Fibroblast of mammary gland (primary cell): ENCODE measurements around the gene MTUS2.

Source experiments
- DNase-seq: peaks from one replicate; pipeline ENCODE4 v3.0.0-alpha.2; 2010; ENCODE audit warnings: low read depth
- H3K4me3 ChIP-seq: 2 replicates; pipeline ENCODE4 v1.5.1; 2011; ENCODE audit warnings: low read depth, mild to moderate bottlenecking, low read length, moderate library complexity; ENCODE audit not compliant: control insufficient read depth
- TF ChIP-seq, protein P1 (sequence below): conservative IDR thresholded peaks from 2 replicates; pipeline ENCODE4 v1.5.1; 2011; ENCODE audit warnings: low read depth, low read length, inconsistent platforms; ENCODE audit not compliant: control insufficient read depth, insufficient read depth

MTUS2 gene

DNA sequence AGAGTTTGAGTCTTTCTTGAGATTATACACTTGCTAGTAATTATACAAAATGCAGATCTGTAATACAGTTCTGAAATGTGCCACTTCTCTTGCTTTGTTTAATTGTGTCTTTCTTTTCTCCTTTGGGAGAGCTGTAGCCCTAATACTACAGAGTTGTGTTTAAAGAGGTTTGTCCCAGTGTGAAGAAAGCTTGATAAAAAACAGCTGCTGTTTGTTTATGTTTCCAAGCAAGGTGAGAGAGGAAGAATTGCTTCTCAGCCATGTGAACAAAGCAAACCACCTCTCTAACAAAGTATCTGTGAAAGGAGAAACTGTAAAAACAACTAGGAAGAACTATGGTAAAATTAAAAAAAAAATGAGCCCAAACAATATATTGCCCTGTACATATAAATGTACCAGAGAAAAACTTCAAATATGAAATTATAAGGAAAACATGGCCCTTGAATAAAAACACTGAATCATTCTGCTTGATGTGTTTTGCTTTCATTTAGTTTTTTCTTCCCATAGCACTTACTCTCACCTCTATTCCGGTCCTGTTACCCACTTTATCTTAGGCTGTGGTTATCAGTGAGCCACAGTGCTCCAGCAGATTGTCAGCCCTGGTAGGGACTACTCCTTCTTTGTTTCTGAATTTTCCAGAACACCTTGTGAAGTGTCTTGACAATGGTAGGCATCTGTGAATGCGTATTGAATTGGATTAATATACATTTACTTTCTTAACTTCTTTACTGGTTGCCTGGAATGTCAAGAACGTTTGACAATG, 257.1 kb downstream of the MTUS2 start:
- TF ChIP-seq, protein P1, sequence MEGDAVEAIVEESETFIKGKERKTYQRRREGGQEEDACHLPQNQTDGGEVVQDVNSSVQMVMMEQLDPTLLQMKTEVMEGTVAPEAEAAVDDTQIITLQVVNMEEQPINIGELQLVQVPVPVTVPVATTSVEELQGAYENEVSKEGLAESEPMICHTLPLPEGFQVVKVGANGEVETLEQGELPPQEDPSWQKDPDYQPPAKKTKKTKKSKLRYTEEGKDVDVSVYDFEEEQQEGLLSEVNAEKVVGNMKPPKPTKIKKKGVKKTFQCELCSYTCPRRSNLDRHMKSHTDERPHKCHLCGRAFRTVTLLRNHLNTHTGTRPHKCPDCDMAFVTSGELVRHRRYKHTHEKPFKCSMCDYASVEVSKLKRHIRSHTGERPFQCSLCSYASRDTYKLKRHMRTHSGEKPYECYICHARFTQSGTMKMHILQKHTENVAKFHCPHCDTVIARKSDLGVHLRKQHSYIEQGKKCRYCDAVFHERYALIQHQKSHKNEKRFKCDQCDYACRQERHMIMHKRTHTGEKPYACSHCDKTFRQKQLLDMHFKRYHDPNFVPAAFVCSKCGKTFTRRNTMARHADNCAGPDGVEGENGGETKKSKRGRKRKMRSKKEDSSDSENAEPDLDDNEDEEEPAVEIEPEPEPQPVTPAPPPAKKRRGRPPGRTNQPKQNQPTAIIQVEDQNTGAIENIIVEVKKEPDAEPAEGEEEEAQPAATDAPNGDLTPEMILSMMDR, result no peak
- no peak for DNase-seq
- H3K4me3 ChIP-seq, result no peak overlapping the region

DNA sequence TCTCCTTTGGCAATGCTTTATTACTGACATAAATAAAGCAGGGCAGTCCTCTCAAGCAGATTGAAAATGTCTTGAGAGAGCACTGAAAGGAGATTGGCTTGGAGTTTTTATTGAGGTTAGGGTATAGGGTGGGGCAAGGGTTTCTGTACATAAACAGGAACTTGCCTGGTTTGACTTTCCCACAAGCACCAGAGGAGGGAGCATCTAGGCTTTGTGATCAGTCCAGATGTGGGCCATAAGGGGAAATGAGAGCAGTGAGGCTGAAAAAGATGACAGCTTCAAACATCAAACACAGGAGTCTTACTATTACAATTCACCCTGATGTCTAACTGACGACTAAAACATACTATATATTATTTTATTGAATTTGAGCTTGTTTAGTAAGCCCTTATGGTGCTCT, 260.9 kb downstream of the MTUS2 start:
- TF ChIP-seq, protein P1, result no peak
- no peak for DNase-seq
- no peak overlapping the region for H3K4me3 ChIP-seq

DNA sequence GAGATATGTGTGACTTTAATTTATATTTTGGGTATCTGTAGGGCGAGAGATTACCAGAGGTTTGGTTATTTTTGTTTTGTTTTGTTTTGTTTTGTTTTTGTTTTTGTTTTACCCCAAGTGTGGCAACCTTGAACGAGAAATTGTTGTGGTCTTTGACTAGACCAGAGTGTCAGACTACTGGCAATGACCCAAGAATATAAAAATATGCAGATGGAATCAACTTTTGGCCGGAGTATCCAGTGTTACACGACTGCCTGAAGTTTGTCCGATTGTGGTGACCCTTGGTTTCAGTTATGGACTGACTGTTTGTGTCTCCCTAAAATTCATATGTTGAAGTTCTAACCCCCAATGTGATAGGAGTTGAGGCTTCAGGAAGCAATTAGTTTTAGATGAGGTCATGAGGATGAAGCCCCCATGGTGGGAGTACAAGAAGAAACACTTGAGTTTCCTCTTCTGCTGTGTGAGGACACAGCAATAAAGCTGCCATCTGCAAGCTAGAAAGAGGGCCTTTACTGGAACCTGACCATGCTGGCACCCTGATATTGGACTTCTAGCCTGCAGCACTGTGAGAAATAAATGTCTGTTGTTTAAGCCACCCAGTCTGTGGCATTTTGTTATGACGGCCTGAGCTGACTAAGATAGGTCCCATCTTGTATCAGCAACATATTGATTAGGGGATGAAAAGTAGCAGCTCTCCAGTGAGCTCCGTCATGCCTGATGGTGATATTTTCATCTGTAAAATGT, 261.7 kb downstream of the MTUS2 start:
- H3K4me3 ChIP-seq, result no peak overlapping the region
- TF ChIP-seq, protein P1, result no peak
- no peak for DNase-seq

DNA sequence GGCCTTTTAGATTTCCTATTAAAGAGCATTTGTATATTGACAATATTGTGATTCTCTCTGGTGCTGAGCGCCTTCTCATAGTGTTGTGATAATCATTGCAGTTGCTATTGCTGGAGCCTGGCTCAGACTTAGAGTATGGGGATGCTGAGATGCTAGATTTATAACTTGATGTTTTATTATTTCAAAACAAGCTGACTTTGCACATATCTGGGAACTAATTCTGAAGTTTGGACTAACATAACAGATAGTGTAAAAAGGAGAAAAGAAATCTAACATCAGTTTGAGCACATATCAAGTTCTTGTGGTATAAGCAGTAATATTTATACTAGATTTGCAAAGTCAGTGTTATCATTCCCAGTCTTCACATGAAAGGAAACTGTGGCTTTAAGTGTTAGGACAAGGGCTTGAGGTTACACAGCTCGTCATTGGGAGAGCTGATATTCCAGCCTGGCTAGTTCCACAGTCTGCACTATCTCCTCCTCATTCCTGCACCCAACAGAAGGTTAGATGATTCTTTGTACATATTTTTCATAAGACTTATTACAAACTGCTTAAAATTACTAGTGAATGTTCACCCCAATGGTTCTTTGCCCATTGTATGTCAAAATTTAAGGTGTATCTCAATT, 279.8 kb downstream of the MTUS2 start:
- TF ChIP-seq, protein P1, result no peak
- no peak overlapping the region for H3K4me3 ChIP-seq
- no peak for DNase-seq

DNA sequence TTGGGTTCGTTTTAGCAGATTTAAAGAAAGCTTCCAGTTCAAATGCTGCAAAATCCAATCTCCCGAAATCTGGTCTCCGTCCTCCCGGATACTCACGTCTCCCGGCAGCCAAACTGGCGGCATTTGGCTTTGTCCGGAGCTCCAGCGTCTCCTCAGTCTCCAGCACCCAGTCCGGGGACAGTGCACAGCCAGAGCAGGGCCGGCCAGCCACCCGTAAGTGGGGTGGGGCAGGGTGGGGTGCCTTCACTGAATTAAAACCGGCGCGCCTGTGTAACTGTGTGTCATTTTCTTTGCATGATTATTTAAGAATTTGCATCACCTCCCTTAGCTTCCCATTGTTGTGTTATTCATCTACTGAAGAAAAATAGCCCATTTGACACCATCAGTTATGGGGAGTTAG, 280.6 kb downstream of the MTUS2 start:
- DNase-seq, result no peak
- TF ChIP-seq, protein P1, result no peak
- no peak overlapping the region for H3K4me3 ChIP-seq

DNA sequence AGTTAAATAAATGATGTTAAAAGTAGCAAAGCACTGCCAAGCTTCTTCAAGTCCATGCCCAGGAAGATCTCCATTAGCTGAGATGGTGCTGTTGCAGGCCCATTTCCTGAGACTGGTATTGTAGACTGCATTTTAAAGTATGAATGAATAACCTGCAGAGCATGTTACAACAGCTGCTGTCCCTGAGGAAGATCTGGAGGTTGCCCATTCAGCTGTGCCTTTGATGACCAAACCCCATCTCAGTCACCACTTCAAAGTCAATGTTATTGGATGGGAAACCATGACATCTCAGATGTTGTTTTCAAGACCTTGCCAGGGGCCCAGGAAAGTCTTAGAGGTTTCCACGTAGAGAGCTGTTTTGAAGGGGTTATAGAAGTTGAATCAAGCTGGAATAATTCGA, 281.3 kb downstream of the MTUS2 start:
- no peak for DNase-seq
- H3K4me3 ChIP-seq, result no peak overlapping the region
- TF ChIP-seq, protein P1, result no peak
